GM18526 (cell line): ENCODE measurements around the gene HS2ST1.

ENCODE experiments used
- POLR2A ChIP-seq: IDR thresholded peaks from 3 replicates; pipeline ENCODE4 v1.6.1; 2011; ENCODE audit not compliant: insufficient read length; ENCODE audit errors: extremely low read depth

The HS2ST1 gene

DNA sequence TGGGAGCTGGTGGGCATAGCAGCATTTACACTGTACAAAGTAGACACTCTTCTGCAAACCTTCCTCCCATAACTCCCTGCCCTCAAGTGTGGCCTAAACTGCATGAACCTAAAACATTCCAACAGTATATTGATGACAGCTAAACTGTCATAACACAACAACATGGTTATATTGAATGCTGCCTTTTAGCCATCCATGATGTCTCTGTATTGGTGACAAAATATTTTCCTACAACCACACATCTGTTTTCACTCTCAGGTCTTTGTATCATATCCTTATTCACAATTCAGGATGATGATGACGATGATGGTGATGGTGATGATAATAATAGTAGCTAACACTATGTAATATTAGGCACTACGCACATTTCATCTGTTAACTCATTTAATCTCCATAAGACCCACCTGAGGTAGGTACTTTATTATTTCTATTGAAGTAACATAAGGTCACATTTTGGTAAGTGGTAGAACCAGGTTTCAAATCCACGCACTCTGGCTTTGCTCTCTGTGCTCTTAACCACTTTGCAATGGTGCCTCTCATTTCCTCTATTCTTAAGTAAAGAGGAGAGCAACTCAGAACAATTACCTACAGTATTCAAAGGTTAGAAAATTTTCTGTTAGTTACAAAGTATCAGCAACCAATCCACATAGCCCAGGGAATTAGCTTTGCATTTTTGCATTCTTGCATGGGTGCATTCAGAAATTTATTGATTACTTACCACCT lies 229.1 kb downstream of the HS2ST1 start:
- TF ChIP-seq POLR2A = no peak

- TF ChIP-seq POLR2A = no peak
These were observed 230.0 kb downstream of the HS2ST1 start for GRCh38 chr1:87144316-87144895.

DNA sequence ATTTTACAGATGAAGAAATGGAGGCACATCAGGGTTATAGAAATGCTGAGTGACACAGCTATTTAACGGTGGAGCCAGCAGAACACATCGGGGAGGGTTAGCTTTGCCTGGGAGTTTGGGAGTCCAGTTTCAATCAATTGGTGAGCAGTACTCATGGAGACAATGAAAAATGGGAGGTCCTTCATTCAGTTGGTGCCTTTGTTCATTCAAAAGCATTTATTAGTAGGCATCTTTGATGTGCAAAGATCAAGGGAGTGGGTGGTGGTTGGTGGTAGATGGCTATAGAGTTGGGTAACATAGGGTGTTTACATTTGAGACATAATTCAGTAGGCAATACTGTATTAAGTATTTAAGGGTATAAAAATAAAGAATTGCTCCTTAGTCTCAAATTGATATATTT lies 230.5 kb downstream of the HS2ST1 start:
- no peak for TF ChIP-seq POLR2A

DNA sequence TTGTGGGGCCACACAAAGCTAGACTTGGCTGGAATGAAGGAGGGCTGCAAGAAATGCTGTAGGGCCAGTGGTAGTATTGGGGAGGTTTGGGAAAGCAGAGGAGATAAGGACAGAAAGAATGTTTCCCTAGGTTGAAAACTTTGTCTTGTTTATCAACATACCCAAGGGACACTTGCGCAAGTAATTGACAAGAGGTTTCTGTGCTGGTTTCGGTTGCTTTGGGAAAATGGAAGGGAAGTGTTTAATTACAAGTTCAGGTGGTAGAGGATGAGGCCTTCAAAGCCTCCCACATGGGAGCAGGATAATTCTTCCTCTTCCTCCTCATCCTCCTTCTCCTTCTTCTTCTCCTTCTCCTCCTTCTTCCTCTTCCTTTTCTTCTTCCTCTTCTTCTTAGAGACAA lies 232.1 kb downstream of the HS2ST1 start:
- TF ChIP-seq POLR2A = no peak

DNA sequence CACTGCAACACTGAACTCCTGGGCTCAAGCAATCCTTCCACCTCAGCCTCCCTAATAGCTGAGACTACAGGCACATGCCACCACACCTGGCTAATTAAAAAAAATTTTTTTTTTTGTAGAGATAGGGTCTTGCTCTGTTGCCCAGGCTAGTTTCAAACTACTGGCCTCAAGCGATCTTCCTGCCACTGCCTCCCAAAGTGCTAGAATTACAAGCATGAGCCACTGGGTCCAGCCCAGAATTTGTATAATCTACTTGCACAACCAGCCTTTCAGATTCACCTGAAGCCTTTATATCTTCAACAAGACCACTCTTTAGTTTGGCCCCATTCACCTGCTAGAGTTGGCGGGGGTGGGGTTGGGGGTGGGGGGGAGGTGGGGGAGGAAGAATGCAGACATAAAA lies 232.6 kb downstream of the HS2ST1 start:
- TF ChIP-seq POLR2A = no peak

GRCh38 chr1:87147851-87148250 lies 233.4 kb downstream of the HS2ST1 start:
- no peak for TF ChIP-seq POLR2A

GRCh38 chr1:87148661-87149060 lies 234.2 kb downstream of the HS2ST1 start:
- no peak for TF ChIP-seq POLR2A

DNA sequence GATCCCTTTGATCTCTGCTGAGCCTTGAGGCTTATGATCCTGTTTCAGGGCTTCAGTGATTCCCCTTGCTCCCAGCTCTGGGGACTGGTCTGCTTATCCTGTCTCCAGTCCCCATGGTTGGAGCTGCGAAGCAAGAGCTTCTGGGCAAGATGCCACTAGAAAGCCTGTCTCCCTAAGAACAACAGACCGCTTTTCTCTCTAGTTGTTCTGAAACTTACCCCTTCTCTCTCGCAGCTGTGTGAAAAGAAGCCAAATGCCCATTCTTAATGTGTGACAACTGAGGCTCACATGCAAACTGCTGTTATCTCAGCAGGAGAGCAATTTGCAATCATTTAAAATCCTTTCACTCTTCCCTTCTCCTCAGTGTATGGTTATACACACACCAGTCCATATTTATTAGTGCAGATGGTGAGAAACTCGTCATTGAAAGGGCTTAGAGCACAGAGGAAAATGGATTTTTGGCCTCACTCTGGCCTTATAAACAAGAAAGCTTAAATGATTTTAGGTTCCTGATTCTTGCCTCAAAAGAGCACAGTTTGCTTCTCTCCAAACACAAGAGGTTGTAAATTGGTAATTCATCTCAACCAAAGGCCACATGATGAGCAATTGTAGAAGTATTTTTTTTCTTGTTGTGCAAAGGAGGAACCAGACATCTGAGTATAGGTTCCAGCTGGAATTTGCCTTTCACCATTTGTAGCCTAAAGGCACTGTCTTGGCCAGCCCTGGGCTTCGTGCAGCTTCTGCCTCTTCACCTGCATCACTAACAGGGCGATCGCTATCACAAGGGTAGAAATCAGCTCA lies 235.0 kb downstream of the HS2ST1 start:
- no peak for TF ChIP-seq POLR2A

- TF ChIP-seq POLR2A = no peak
These were observed 235.7 kb downstream of the HS2ST1 start for GRCh38 chr1:87150143-87150542.

DNA sequence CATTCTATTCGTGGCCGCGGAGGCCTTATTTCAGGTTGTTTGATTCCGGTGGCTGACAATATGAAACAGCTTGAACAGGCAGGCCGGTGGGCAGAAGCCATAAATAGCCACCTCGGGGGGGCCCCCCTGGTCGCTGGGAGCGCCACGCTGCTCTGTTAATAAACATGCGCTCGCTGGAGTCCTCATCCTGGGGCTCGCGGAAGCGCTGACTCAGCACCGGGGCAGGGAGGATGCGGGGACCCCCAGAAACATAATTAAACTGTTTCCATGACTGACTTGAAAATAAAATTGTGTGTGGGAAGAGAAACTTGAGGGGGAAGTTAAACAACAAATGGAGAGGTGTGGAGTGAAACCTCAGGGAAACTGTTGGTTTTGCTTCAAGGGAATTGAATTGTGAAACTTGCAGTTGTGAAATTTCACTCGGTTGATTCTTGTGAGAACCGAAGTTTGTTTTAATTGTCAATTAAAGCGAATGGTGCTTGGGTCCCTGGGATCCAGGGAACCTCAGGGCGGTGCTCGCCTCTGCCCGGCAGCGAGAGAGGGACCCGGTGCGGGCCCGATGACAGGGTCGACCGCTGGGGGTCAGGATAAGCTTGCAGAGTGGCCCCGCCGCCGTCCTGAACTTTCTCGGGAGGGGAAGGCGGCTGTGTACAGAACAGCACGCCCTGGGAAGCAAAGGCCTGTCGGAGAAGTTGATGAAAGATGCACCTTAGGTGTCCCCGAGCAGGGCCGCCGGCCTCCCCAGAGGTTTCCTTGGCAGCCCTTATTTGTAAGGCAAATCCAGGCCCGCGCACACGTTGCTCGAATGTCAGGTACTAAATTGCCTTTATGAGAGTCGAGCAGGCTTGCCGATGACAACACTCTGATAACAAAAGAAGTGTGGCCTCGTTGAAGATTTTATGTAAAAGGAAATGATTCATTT lies 237.3 kb downstream of the HS2ST1 start:
- no peak for TF ChIP-seq POLR2A

DNA sequence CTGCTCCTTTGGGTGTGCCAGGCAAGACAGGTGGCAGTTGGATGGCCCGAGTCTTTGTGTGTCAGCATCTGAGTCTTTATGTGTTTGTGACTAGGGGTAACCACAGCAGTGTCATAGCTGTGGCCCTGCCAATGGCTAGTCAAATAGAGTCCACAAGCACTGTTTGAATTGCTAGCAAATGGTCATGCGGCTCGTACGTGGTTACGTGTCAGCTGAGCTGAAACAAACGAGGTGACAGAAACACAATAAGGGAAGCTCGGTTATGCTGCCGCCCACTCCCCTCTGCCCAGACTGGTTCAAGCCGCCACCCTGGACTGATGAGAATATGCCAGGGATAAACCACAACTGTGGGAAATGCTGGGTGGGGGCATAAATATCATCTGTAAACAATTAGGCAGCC lies 239.9 kb downstream of the HS2ST1 start:
- no peak for TF ChIP-seq POLR2A

GRCh38 chr1:87155170-87155569 lies 240.7 kb downstream of the HS2ST1 start:
- no peak for TF ChIP-seq POLR2A

GRCh38 chr1:87155648-87156047 lies 241.2 kb downstream of the HS2ST1 start:
- no peak for TF ChIP-seq POLR2A

DNA sequence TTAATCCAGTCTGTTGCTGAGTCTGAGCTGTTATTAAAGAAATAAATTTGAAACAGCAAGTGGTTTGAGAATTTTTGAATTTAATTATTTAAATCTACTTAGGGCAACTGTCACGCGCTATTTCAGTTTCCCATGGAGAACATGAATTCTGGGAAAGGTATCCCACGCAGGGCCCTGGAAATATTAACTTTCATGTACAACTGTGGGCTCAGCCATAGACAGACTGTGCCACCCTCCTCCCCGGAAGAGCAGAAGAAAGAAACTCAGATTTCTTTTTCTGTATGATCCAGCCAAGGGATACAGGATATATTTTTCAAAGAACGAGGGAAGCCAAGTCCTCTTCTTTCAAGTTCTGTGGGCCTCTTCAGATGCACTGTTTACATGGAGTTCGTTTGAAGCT lies 241.7 kb downstream of the HS2ST1 start:
- no peak for TF ChIP-seq POLR2A

DNA sequence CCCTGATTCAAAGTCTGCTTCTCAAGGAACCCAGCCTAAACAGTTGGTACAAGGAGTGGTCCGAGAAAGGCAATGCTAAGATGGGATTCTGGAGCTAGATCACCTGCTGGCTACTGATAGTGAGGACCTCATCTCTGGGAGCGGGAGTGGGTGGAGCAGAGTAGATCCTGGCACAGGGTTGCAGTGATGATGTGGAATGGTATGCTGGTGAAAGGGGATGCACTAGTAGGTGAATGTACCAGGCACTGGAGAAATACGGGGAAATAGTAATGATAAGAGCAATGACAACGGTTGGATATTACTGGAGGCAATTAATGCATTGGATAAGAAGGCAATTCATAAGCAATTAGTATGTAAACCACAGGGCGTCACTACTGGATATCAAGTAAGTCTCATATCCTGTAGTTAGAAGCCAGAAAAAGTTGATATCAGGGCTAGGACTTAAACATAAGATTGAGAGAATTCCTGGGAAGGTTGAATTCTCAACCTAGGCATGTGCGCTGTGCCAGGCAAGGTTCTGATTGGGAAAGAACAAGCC lies 245.0 kb downstream of the HS2ST1 start:
- TF ChIP-seq POLR2A = no peak
